H1 (cell line): ENCODE measurements around the gene CST2.

Experiments
- EGR1 ChIP-seq: IDR thresholded peaks from 2 replicates; pipeline ENCODE4 v1.6.1; 2011; ENCODE audit warnings: low read depth, low read length, borderline replicate concordance
- EP300 ChIP-seq, 2 experiments: IDR thresholded peaks; 1 replicate in 1 of 2; 2 replicates in 1 of 2; pipeline ENCODE4 v1.6.1; 2011 to 2012; ENCODE audit warnings: low read depth in 2 of 2, low read length in 2 of 2, mild to moderate bottlenecking in 2 of 2, borderline replicate concordance in 1 of 2, inconsistent platforms in 1 of 2, moderate library complexity in 1 of 2
- EZH2 ChIP-seq: fragments of 200-600 bp; sonication (generic); IDR thresholded peaks from 2 replicates; pipeline ENCODE4 v1.7.1; 2012; ENCODE audit warnings: low read depth, mild to moderate bottlenecking, moderate library complexity, low read length, inconsistent platforms; ENCODE audit not compliant: severe bottlenecking
- JUND ChIP-seq: IDR thresholded peaks from 2 replicates; pipeline ENCODE4 v1.6.1; 2011; ENCODE audit warnings: mild to moderate bottlenecking, improper control_type of control experiment, low read length
- NANOG ChIP-seq: IDR thresholded peaks from 2 replicates; pipeline ENCODE4 v1.6.1; 2011; ENCODE audit warnings: low read length, low read depth, mild to moderate bottlenecking, inconsistent platforms; ENCODE audit not compliant: insufficient read depth, poor library complexity, severe bottlenecking
- POLR2A ChIP-seq, 2 experiments: IDR thresholded peaks; 1 replicate in 1 of 2; 2 replicates in 1 of 2; pipeline ENCODE4 v1.6.1; 2011; ENCODE audit warnings: low read depth in 2 of 2, low read length in 2 of 2, mild to moderate bottlenecking in 2 of 2; ENCODE audit errors: control extremely low read depth in 1 of 2
- POLR2AphosphoS5 ChIP-seq: IDR thresholded peaks from 2 replicates; pipeline ENCODE4 v1.6.1; 2011; ENCODE audit warnings: low read depth, low read length
- SIN3A ChIP-seq, 2 experiments: IDR thresholded peaks in 1 of 2; conservative IDR thresholded peaks in 1 of 2; 2 replicates each; pipeline ENCODE4 v1.6.1; 2011 to 2012; ENCODE audit warnings: low read length in 2 of 2, improper control_type of control experiment in 1 of 2, low read depth in 1 of 2, mild to moderate bottlenecking in 1 of 2
- TF ChIP-seq, protein P1 (sequence below): IDR thresholded peaks from 2 replicates; pipeline ENCODE4 v1.6.1; 2012; ENCODE audit warnings: low read length, inconsistent platforms
- TF ChIP-seq, protein P2 (sequence below): IDR thresholded peaks from 2 replicates; pipeline ENCODE4 v1.6.1; 2012; ENCODE audit warnings: inconsistent platforms
- TF ChIP-seq, protein P3 (sequence below), 3 experiments: IDR thresholded peaks; 1 replicate in 2 of 3; 2 replicates in 1 of 3; pipeline versions ENCODE4 v1.5.1 to v1.6.1; 2011; ENCODE audit warnings: low read length in 3 of 3, mild to moderate bottlenecking in 3 of 3, inconsistent platforms in 2 of 3, low read depth in 1 of 3, moderate library complexity in 1 of 3; ENCODE audit not compliant: insufficient read depth in 1 of 3; ENCODE audit errors: control extremely low read depth in 1 of 3
- TF ChIP-seq, protein P4 (sequence below): IDR thresholded peaks from 2 replicates; pipeline ENCODE4 v1.6.1; 2011; ENCODE audit warnings: low read length, improper control_type of control experiment

DNA sequence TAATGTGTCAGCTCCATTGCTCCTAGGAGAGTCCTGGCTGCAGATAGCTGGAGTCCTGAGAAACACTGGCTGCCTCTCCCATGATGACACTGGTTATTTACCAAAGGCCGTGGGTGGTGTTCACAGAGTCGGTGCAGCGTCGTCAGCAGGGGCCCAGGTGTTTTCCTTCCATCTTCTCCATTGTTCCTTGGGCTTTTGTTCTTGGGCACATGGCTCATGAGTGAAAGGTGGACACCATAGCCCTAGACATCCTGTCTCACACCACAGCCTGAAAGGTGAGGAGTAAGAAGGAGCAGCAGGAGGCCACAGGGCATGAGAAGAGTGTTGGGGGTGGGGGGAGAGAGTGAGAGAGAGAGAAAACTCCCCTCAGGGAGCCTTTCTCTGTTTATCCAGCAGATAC, 43.9 kb upstream of the CST2 start:
- TF ChIP-seq EP300 (IDR thresholded peaks at IDR 0.05; ENCODE audit: borderline replicate concordance in 1 of 2, low read depth in 2 of 2, low read length in 2 of 2), result no peak
- TF ChIP-seq EZH2, result no peak
- TF ChIP-seq, protein P1, sequence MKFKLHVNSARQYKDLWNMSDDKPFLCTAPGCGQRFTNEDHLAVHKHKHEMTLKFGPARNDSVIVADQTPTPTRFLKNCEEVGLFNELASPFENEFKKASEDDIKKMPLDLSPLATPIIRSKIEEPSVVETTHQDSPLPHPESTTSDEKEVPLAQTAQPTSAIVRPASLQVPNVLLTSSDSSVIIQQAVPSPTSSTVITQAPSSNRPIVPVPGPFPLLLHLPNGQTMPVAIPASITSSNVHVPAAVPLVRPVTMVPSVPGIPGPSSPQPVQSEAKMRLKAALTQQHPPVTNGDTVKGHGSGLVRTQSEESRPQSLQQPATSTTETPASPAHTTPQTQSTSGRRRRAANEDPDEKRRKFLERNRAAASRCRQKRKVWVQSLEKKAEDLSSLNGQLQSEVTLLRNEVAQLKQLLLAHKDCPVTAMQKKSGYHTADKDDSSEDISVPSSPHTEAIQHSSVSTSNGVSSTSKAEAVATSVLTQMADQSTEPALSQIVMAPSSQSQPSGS, result no peak
- TF ChIP-seq, protein P2, sequence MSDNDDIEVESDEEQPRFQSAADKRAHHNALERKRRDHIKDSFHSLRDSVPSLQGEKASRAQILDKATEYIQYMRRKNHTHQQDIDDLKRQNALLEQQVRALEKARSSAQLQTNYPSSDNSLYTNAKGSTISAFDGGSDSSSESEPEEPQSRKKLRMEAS, result peak; percentile 65; the same call in 1 of the 2 replicates
- TF ChIP-seq, protein P3, sequence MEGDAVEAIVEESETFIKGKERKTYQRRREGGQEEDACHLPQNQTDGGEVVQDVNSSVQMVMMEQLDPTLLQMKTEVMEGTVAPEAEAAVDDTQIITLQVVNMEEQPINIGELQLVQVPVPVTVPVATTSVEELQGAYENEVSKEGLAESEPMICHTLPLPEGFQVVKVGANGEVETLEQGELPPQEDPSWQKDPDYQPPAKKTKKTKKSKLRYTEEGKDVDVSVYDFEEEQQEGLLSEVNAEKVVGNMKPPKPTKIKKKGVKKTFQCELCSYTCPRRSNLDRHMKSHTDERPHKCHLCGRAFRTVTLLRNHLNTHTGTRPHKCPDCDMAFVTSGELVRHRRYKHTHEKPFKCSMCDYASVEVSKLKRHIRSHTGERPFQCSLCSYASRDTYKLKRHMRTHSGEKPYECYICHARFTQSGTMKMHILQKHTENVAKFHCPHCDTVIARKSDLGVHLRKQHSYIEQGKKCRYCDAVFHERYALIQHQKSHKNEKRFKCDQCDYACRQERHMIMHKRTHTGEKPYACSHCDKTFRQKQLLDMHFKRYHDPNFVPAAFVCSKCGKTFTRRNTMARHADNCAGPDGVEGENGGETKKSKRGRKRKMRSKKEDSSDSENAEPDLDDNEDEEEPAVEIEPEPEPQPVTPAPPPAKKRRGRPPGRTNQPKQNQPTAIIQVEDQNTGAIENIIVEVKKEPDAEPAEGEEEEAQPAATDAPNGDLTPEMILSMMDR (IDR thresholded peaks at IDR 0.05; ENCODE audit: control extremely low read depth in 1 of 3, insufficient read depth in 1 of 3, low read depth in 1 of 3, low read length in 3 of 3), result no peak
- TF ChIP-seq, protein P4, sequence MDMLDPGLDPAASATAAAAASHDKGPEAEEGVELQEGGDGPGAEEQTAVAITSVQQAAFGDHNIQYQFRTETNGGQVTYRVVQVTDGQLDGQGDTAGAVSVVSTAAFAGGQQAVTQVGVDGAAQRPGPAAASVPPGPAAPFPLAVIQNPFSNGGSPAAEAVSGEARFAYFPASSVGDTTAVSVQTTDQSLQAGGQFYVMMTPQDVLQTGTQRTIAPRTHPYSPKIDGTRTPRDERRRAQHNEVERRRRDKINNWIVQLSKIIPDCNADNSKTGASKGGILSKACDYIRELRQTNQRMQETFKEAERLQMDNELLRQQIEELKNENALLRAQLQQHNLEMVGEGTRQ, result no peak
- no peak for TF ChIP-seq POLR2AphosphoS5
- no peak for TF ChIP-seq SIN3A (conservative IDR thresholded peaks at IDR 0.05 in 1 of 2, IDR thresholded peaks at IDR 0.05 in 1 of 2; ENCODE audit: low read depth in 1 of 2, low read length in 2 of 2)
- no peak for TF ChIP-seq EGR1
- no peak for TF ChIP-seq JUND
- no peak for TF ChIP-seq NANOG
- TF ChIP-seq POLR2A (IDR thresholded peaks at IDR 0.05; ENCODE audit: control extremely low read depth in 1 of 2, low read depth in 2 of 2, low read length in 2 of 2), result no peak
